NAMALWA (cell line): ENCODE results near the gene FSTL1.

Source experiments
- DNase-seq: peaks from one replicate; pipeline ENCODE4 v3.0.0-alpha.2; 2015; ENCODE audit warnings: low spot score

The FSTL1 gene

GRCh38 chr3:120440001-120440703 is 10.6 kb downstream of the FSTL1 start:
- no peak for DNase-seq

- DNase-seq, result no peak
Observed at GRCh38 chr3:120438665-120439370, 12.0 kb downstream of the FSTL1 start.

GRCh38 chr3:120438216-120438615 is 12.6 kb downstream of the FSTL1 start:
- DNase-seq, result no peak

- no peak for DNase-seq
Observed at GRCh38 chr3:120437559-120437958, 13.2 kb downstream of the FSTL1 start.

- no peak for DNase-seq
Observed at GRCh38 chr3:120436523-120437050, 14.2 kb downstream of the FSTL1 start.

- DNase-seq, result no peak
Observed at GRCh38 chr3:120435621-120436020, 15.2 kb downstream of the FSTL1 start.

GRCh38 chr3:120433662-120434331 is 17.0 kb downstream of the FSTL1 start:
- DNase-seq, result no peak

GRCh38 chr3:120432150-120432860 is 18.5 kb downstream of the FSTL1 start:
- no peak for DNase-seq

- no peak for DNase-seq
Observed at GRCh38 chr3:120429921-120430361, 20.9 kb downstream of the FSTL1 start.

- no peak for DNase-seq
Observed at GRCh38 chr3:120428924-120429323, 21.9 kb downstream of the FSTL1 start.

- no peak for DNase-seq
Observed at GRCh38 chr3:120427201-120427600, 23.6 kb downstream of the FSTL1 start.

GRCh38 chr3:120425572-120426250 is 25.1 kb downstream of the FSTL1 start:
- DNase-seq, result no peak

GRCh38 chr3:120424976-120425570 is 25.7 kb downstream of the FSTL1 start:
- DNase-seq, result no peak

- DNase-seq, result no peak
Observed at GRCh38 chr3:120424506-120424905, 26.3 kb downstream of the FSTL1 start.

GRCh38 chr3:120423432-120423831 is 27.4 kb downstream of the FSTL1 start:
- no peak for DNase-seq

- DNase-seq, result no peak
Observed at GRCh38 chr3:120421926-120422325, 28.9 kb downstream of the FSTL1 start.

GRCh38 chr3:120420928-120421551 is 29.8 kb downstream of the FSTL1 start:
- DNase-seq, result no peak

GRCh38 chr3:120420360-120420759 is 30.4 kb downstream of the FSTL1 start:
- no peak for DNase-seq

GRCh38 chr3:120419797-120420196 is 31.0 kb downstream of the FSTL1 start:
- no peak for DNase-seq

- DNase-seq, result peak; percentile 78
Observed at GRCh38 chr3:120418866-120419490, 31.8 kb downstream of the FSTL1 start.
